Ascending aorta (tissue), 2 donors: ENCODE measurements around the gene FCSK. TPM values are rescaled to one million over a fixed set of nuclear protein-coding genes. Genes with fewer than 3 reads are reported as not detected.
"Not testable (repeated sequence)": the region's sequence is repeated elsewhere in the genome, so short reads cannot be mapped to it uniquely, and the experiment has no call there.

Experiments used
- DNase-seq, 2 donors: peaks; one replicate each; pipeline ENCODE4 v3.0.0-alpha.2; 2019; ENCODE audit warnings: low spot score in 2 of 2
- H3K27ac ChIP-seq, 2 donors: fragments of 200-600 bp; sonication (generic); one replicate each; pipeline ENCODE4 v1.5.1; 2016 to 2017; ENCODE audit warnings: mild to moderate bottlenecking in 1 of 2
- H3K27me3 ChIP-seq: fragments of 200-600 bp; sonication (generic); one replicate; pipeline ENCODE4 v1.5.1; 2017
- H3K36me3 ChIP-seq, 2 donors: fragments of 200-600 bp; sonication (generic); one replicate each; pipeline ENCODE4 v1.5.1; 2016
- H3K4me1 ChIP-seq, 2 donors: fragments of 200-600 bp; sonication (generic); one replicate each; pipeline ENCODE4 v1.5.1; 2016 to 2017; ENCODE audit warnings: mild to moderate bottlenecking in 1 of 2
- H3K4me3 ChIP-seq, 2 donors: fragments of 200-600 bp; sonication (generic); one replicate each; pipeline ENCODE4 v1.5.1; 2016 to 2017; ENCODE audit warnings: mild to moderate bottlenecking in 1 of 2
- H3K9me3 ChIP-seq, 2 donors: fragments of 200-600 bp; sonication (generic); one replicate each; pipeline ENCODE4 v1.5.1; 2016
- CTCF ChIP-seq, 3 experiments: fragments of 200-600 bp in 2 of 3; fragments of 450-650 bp in 1 of 3; sonication (generic) in 2 of 3; IDR thresholded peaks; one replicate each; pipeline ENCODE4 v1.5.1; 2016 to 2019; ENCODE audit warnings: antibody characterized with exemption in 3 of 3, mild to moderate bottlenecking in 1 of 3, moderate library complexity in 1 of 3
- intact Hi-C: fragments of 100-400 bp; cut with DNase I; formaldehyde crosslinking; loops from one replicate; pipeline ENCODE4 v1.15.1; 2023
- total RNA-seq: library from RNA; depleted of rRNA; stranded (reverse); fragments of >200 nt; gene quantifications from one replicate; pipeline ENCODE4 v1.1.0, GENCODE V29; 2016

The FCSK gene
- total RNA-seq, 1 donor from 2014 or later = 54.5 TPM

GRCh38 chr16:70448075-70448474, 6.3 kb upstream of the FCSK start:
- Histone ChIP-seq H3K27me3 (no peaks in the 10 kb centered on the region), H3K4me3 (no peak overlapping the region), H3K36me3 (no peaks in the 10 kb centered on the region), H3K9me3 (no peaks in the 10 kb centered on the region), H3K4me1 (no peaks in the 10 kb centered on the region), H3K27ac (no peak overlapping the region)
- intact Hi-C loops = no loop called here
- TF ChIP-seq CTCF (IDR thresholded peaks at IDR 0.05) = no peak
- DNase-seq = no peak

GRCh38 chr16:70450142-70451003, 4.0 kb upstream of the FCSK start:
- H3K27ac ChIP-seq, H3K4me1 ChIP-seq, H3K9me3 ChIP-seq, intact Hi-C loops, H3K36me3 ChIP-seq, DNase-seq, H3K27me3 ChIP-seq: not testable (repeated sequence)
- peak overlapping the region in 1 of 2 donors; percentile 53 for H3K4me3 ChIP-seq

GRCh38 chr16:70451004-70451340, 3.4 kb upstream of the FCSK start:
- H3K4me1 ChIP-seq, intact Hi-C loops: not testable (repeated sequence)
- peak overlapping the region in 1 of 2 donors; percentile 53 for H3K4me3 ChIP-seq

DNA sequence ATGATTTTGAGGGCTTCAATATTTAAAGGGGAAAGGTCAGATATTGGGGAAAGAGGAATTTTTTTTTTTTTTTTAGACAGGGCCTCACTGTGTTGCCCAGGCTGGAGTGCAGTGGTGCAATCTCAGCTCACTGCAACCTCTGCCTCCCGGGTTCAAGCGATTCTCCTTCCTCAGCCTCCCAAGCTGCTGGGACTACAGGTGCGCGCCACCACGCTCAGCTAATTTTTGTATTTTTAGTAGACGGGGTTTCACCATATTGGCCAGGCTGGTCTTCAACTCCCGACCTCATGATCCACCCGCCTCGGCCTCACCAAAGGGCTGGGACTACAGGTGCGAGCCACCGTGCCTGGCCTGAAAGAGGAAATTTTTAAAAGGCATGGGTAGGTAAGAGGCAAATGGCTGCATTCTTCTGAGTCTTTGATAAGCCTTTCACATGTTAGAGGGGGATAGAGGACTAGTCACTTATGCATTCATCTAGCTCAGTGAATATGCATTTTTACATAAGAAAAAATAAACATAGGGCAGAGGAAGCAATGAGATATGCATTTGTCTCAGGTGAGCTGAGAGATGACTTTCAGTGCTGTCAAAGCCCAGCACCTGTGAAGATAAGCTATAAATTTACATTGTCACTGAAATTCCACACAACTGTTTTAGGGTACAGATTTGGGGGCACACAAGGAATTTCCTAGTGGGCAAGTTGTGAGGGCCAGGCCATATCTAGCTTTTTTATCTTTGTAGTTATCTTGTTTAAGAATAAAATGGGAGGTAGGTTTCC, 1.1 kb upstream of the FCSK start:
- no peaks in the 10 kb centered on the region for H3K9me3 ChIP-seq
- no peak overlapping the region for H3K27ac ChIP-seq
- no peak for DNase-seq
- H3K27me3 ChIP-seq = no peaks in the 10 kb centered on the region
- TF ChIP-seq CTCF (IDR thresholded peaks at IDR 0.05) = no peak
- H3K36me3 ChIP-seq = no peaks in the 10 kb centered on the region
- H3K4me3 ChIP-seq = peak overlapping the region; percentile 87 to 97
- H3K4me1 ChIP-seq = peaks cover 0 to 6% of the 10 kb centered on the region in 2 donors
- intact Hi-C loops = no loop called here

More at GRCh38 chr16:70451004-70451340, 3.4 kb upstream of the FCSK start:
- H3K27ac ChIP-seq, H3K27me3 ChIP-seq, DNase-seq, H3K36me3 ChIP-seq, H3K9me3 ChIP-seq: not testable (repeated sequence)

DNA sequence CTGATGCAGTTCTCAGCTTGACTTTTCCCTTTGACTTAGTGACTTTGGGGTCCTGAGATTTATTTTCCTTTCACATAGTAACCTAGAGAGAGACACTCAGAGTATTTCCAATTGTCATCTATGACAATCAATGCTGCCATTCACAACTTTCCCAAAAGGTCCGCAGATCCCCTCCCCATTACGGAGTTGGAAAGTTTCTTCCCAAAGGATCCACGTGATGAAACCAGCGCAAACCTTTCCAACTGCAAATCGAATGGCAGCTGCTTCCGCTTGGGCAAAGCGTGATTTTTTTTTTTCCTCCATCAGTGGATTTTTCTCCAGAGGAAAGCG, 538 bp upstream of the FCSK start:
- Histone ChIP-seq H3K36me3 (no peaks in the 10 kb centered on the region), H3K27ac (peak overlapping the region; percentile 85 to 94), H3K27me3 (no peaks in the 10 kb centered on the region), H3K4me3 (peak overlapping the region; percentile 87 to 97), H3K4me1 (peaks cover 0 to 6% of the 10 kb centered on the region in 2 donors), H3K9me3 (no peaks in the 10 kb centered on the region)
- TF ChIP-seq CTCF (IDR thresholded peaks at IDR 0.05) = no peak
- intact Hi-C loops = loop anchor here (1.0 kb wide), 2 partner anchors 15 to 73 kb away; partner anchors contain the start of gene ST3GAL2
- DNase-seq = no peak

DNA sequence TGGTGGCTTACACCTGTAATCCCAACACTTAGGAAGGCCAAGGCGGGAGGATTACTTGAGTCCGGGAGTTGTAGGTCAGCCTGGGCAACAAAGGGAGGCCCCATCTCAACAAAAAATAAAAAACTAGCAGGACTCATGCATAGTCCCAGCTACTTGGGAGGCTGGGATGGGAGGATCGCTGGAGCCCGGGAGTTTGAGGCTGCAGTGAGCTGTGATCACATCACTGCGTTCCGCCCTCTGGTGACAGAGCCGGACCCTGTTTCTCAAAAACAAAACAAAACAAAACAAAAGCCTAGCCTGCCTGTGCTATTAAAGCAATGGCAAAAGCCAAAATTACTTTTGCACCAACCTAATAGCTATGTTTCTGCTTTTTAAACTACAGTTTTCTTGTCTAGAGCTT, 1.5 kb downstream of the FCSK start:
- intact Hi-C loops = no loop called here
- no peaks in the 10 kb centered on the region for H3K9me3 ChIP-seq
- H3K4me3 ChIP-seq = peak overlapping the region in 1 of 2 donors; percentile 97

More for the DNA sequence above, 1.5 kb downstream of the FCSK start:
- no peaks in the 10 kb centered on the region for H3K36me3 ChIP-seq
- no peak overlapping the region for H3K27ac ChIP-seq
- H3K4me1 ChIP-seq = peaks cover 0 to 6% of the 10 kb centered on the region in 2 donors
- H3K27me3 ChIP-seq = no peaks in the 10 kb centered on the region
- TF ChIP-seq CTCF (IDR thresholded peaks at IDR 0.05) = no peak
- no peak for DNase-seq
